ENCODE results near the gene DIDO1. TPM values are rescaled to one million over a fixed set of nuclear protein-coding genes. Genes with fewer than 3 reads are reported as not detected.
A peak's percentile ranks its signal among the peaks of the same experiment; 100 is the strongest.

DIDO1 gene
- total RNA-seq, 4 donors from 2014 or later = 64.5 to 89.7 (median 78.9) TPM

DNA sequence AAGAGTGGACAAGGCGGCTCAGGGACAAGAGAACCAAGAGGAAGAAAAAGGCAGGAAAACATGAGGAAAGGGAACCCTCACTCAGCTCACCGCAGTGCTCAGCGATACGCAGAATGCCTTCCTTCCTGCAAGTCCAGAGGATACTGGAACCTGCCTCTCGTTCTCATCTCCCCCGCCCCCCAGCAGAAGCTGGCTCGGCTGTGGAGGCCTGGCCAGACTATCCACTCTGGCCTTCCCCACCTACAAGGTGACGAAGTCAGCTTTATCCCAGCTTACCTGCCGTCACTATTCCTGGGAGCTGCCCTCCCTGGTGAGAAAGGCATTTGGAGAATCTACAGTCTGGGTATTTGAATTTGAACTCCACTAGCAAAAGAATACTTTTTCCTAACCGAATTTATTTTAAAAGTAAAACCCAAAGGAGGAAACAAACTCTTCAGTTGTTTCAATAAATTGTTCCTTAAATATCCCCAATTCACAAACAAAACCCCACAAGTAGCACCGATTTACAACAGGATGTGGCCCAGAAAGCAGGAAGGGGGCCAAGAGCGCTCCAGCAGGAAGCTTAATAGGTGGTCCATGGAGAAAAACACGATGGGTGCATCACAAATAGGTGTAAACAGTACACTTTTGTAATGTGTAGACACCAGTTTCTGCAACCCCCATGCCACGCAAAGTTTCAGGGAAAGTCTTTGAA, 2.1 kb upstream of the DIDO1 start:
- no peak for DNase-seq (ENCODE audit: low spot score in 2 of 2)
- H3K4me1 ChIP-seq = peaks cover 0 to 69% (median 57%) of the 10 kb centered on the region in 4 donors
- H3K4me3 ChIP-seq = peak overlapping the region; percentile 5 to 56 (median 48)
- H3K36me3 ChIP-seq = peaks cover 0 to under 1% (median 0%) of the 10 kb centered on the region in 3 donors
- no peaks in the 10 kb centered on the region for H3K27me3 ChIP-seq
- WGBS, 2 donors = 46 to 50% methylated on average over 14 of the region's 14 CpGs
- TF ChIP-seq EP300 (IDR thresholded peaks at IDR 0.05) (no peak), POLR2A (IDR thresholded peaks at IDR 0.05) (no peak)
- TF ChIP-seq, protein P1, sequence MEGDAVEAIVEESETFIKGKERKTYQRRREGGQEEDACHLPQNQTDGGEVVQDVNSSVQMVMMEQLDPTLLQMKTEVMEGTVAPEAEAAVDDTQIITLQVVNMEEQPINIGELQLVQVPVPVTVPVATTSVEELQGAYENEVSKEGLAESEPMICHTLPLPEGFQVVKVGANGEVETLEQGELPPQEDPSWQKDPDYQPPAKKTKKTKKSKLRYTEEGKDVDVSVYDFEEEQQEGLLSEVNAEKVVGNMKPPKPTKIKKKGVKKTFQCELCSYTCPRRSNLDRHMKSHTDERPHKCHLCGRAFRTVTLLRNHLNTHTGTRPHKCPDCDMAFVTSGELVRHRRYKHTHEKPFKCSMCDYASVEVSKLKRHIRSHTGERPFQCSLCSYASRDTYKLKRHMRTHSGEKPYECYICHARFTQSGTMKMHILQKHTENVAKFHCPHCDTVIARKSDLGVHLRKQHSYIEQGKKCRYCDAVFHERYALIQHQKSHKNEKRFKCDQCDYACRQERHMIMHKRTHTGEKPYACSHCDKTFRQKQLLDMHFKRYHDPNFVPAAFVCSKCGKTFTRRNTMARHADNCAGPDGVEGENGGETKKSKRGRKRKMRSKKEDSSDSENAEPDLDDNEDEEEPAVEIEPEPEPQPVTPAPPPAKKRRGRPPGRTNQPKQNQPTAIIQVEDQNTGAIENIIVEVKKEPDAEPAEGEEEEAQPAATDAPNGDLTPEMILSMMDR (IDR thresholded peaks at IDR 0.05) = no peak
- H3K9me3 ChIP-seq = no peaks in the 10 kb centered on the region
- peak overlapping the region in 3 of 4 donors; percentile 82 to 100 (median 96) for H3K27ac ChIP-seq

DNA sequence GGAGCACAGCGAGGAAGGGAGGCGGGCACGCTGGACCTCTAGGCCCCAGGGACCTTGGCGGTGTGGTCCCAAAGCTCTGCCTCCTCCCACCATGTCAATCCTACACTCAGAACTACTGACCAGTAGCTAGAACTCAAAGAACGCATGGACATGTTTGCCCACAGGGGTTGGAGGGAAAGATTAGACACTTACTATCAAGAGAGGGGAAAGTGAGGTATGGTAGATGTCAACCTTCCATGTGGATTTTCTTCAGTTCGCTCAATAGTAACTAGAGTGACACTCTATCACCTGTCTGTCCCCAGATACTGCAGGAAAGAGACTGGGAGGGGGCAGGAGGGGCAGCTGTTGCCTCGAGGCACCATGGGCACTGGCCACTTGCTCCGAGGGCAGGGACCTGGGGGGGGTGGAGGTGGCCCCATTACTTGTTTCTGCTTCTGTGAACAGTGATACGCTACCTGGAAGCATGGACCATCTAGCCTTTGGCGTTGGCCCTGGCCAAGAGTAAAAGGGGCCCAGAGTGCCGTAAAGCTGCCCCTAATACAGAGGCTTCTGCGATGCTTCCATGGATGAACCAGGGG, 912 bp upstream of the DIDO1 start:
- peak overlapping the region; percentile 94 to 100 (median 97) for H3K27ac ChIP-seq
- 72 to 73% methylated on average over 12 of the region's 12 CpGs for WGBS, 2 donors
- H3K4me1 ChIP-seq = peaks cover 0 to 81% (median 69%) of the 10 kb centered on the region in 4 donors
- no peak for DNase-seq (ENCODE audit: low spot score in 2 of 2)
- H3K36me3 ChIP-seq = no peaks in the 10 kb centered on the region
- H3K4me3 ChIP-seq = peak overlapping the region; percentile 66 to 98 (median 90)
- H3K27me3 ChIP-seq = no peaks in the 10 kb centered on the region
- no peaks in the 10 kb centered on the region for H3K9me3 ChIP-seq
- TF ChIP-seq, protein P1 (IDR thresholded peaks at IDR 0.05) = no peak
- TF ChIP-seq EP300 (IDR thresholded peaks at IDR 0.05) (no peak), POLR2A (IDR thresholded peaks at IDR 0.05) (no peak)

DNA sequence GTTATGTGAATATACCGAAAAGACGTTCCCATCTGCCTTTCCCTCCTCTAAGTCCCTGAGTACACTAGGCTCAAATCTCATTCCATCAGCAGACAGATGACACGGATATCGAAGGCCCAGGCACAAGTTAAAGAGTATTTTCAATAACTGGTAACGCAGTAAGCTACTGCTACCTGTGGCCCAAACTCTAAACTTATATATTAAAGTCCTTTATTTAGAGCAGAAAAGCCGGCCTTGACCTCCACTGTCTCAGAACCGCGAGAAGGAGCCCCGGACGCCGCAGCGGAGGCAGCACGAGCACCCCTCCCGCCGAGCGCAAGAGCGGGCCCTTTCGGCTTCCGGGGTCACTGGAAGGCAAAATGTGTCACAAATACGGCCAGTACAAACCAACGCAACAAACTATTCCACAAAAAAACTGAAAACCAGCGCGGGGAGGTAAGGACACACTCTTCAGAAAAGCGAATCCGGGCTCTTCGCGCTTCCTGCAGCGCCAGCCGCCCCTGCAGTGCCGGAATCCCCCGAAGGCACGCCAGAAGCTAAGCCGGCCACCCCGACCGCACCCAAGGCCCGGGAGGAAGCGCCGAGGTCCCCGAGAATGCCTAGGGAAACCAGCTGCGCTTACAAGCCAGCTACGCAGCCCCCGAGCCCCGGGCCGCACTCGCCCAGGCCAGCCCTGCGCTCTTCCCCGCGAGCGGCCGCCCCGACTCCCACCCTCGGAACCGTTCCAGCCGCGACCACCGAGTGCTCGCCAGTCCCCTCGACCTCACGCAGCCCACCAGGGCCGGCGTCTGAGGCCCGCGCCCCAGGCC, 681 bp downstream of the DIDO1 start:
- Histone ChIP-seq H3K36me3 (no peaks in the 10 kb centered on the region), H3K4me1 (peaks cover 0 to 87% (median 77%) of the 10 kb centered on the region in 4 donors), H3K9me3 (no peaks in the 10 kb centered on the region), H3K4me3 (peak overlapping the region; percentile 66 to 98 (median 90)), H3K27me3 (no peaks in the 10 kb centered on the region), H3K27ac (peak overlapping the region; percentile 94 to 100 (median 97))
- 0% methylated on average over 42 to 52 of the region's 63 CpGs for WGBS, 2 donors
- TF ChIP-seq, protein P1 (IDR thresholded peaks at IDR 0.05) = no peak
- no peak for TF ChIP-seq POLR2A (IDR thresholded peaks at IDR 0.05)
- TF ChIP-seq EP300 (IDR thresholded peaks at IDR 0.05) = peak in 1 of 2 donors; percentile 38
- no peak for DNase-seq (ENCODE audit: low spot score in 2 of 2)

DNA sequence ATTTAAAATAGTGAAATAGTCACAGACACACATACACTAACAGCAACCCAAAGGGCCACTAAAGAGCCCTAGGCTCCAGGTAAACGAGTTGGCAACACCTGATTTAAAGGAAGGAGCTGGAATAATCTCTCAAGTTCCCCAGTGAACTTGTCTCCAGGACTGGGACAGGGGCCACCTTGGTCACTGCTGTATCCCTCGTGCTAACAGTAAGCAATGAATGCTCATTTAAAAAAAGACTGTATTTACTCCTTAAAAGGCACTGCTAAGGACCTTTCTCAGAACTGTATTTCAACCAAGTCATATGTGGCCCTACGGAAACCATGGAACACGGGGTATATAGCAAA, 1.3 kb downstream of the DIDO1 start:
- Histone ChIP-seq H3K27ac (peak overlapping the region; percentile 94 to 100 (median 97)), H3K4me3 (peak overlapping the region; percentile 66 to 98 (median 90)), H3K36me3 (no peaks in the 10 kb centered on the region), H3K27me3 (no peaks in the 10 kb centered on the region), H3K4me1 (peaks cover 0 to 87% (median 79%) of the 10 kb centered on the region in 4 donors), H3K9me3 (no peaks in the 10 kb centered on the region)
- WGBS, 2 donors = 0 to 3% methylated on average over 4 of the region's 4 CpGs
- no peak for DNase-seq (ENCODE audit: low spot score in 2 of 2)
- TF ChIP-seq, protein P1 (IDR thresholded peaks at IDR 0.05) = no peak
- TF ChIP-seq POLR2A (IDR thresholded peaks at IDR 0.05) (no peak), EP300 (IDR thresholded peaks at IDR 0.05) (no peak)
